Fibroblast of the aortic adventitia (primary cell): Measurements from ENCODE around the gene SAPCD2. TPM values are rescaled to one million over a fixed set of nuclear protein-coding genes. Genes with fewer than 3 reads are reported as not detected.

Source experiments
- DNase-seq: peaks from one replicate; pipeline ENCODE4 v3.0.0-alpha.2; 2010; ENCODE audit warnings: low read depth
- H3K4me3 ChIP-seq: 2 replicates; pipeline ENCODE4 v1.5.1; 2011; ENCODE audit warnings: low read depth, mild to moderate bottlenecking, control low read depth, low read length, moderate library complexity
- CTCF ChIP-seq: IDR thresholded peaks from 2 replicates; pipeline ENCODE4 v1.5.1; 2011; ENCODE audit warnings: mild to moderate bottlenecking, low read length, control low read depth, inconsistent platforms; ENCODE audit not compliant: insufficient read depth
- small RNA-seq: library from RNA; depleted of rRNA; stranded (forward); fragments of <200 nt; gene quantifications from one replicate; pipeline ENCODE3, GENCODE V24; 2012
- total RNA-seq: library from RNA; depleted of rRNA; stranded (reverse); fragments of >200 nt; gene quantifications from 2 replicates; pipeline ENCODE4 v1.2.3, GENCODE V29; 2012; ENCODE audit warnings: low replicate concordance

SAPCD2 gene
- total RNA-seq, 1 donor = 1.5 TPM

- TF ChIP-seq CTCF = no peak
- no peak for DNase-seq
- no peak overlapping the region for H3K4me3 ChIP-seq
These were observed 55.4 kb downstream of the SAPCD2 start for GRCh38 chr9:137014776-137015539.

- no peak overlapping the region for H3K4me3 ChIP-seq
- no peak for TF ChIP-seq CTCF
- DNase-seq = no peak
These were observed 56.2 kb downstream of the SAPCD2 start for GRCh38 chr9:137014166-137014565.

- TF ChIP-seq CTCF = no peak
- no peak overlapping the region for H3K4me3 ChIP-seq
- no peak for DNase-seq
These were observed 56.8 kb downstream of the SAPCD2 start for GRCh38 chr9:137013571-137013940.

GRCh38 chr9:137012694-137013570, 57.4 kb downstream of the SAPCD2 start:
- H3K4me3 ChIP-seq = no peak overlapping the region
- TF ChIP-seq CTCF = no peak
- DNase-seq = no peak

Small RNA genes within 50 kb of the gene (small RNA-seq; reads per million reads assigned to genes)
- gene RF00153 = not detected

Other genes with a start within 250 kb of the SAPCD2 start
- gene AJM1, start 228.1 kb downstream of the SAPCD2 start, total RNA-seq = 1.1 and 1.3 TPM in 2 replicates
- gene PHPT1, start 221.1 kb downstream of the SAPCD2 start, total RNA-seq = 28.7 and 83.2 TPM in 2 replicates
- gene MAMDC4, start 218.2 kb downstream of the SAPCD2 start, total RNA-seq = 0.81 TPM in 1 of 2 replicates, not detected in the other
- 83.0 and 248 TPM in 2 replicates for gene EDF1, start 204.2 kb downstream of the SAPCD2 start, total RNA-seq
- gene TRAF2, start 184.0 kb downstream of the SAPCD2 start, total RNA-seq = 5.6 and 7.9 TPM in 2 replicates
- gene FBXW5, start 125.8 kb downstream of the SAPCD2 start, total RNA-seq = 52.6 and 139 TPM in 2 replicates
- 0.36 TPM in 1 of 2 replicates, not detected in the other for gene C8G, start 125.3 kb downstream of the SAPCD2 start, total RNA-seq
- not detected in 2 replicates for gene LCN12, start 118.3 kb downstream of the SAPCD2 start, total RNA-seq
- 27.6 and 32.8 TPM in 2 replicates for gene PTGDS, start 93.1 kb downstream of the SAPCD2 start, total RNA-seq
- gene LCNL1, start 87.6 kb downstream of the SAPCD2 start, total RNA-seq = 0.54 and 15.3 TPM in 2 replicates
- 7.1 and 18.3 TPM in 2 replicates for gene PAXX, start 78.1 kb downstream of the SAPCD2 start, total RNA-seq
- 4.3 and 5.2 TPM in 2 replicates for gene CLIC3, start 74.0 kb downstream of the SAPCD2 start, total RNA-seq
- 21.0 and 25.0 TPM in 2 replicates for gene ABCA2, start 42.3 kb downstream of the SAPCD2 start, total RNA-seq
- gene FUT7, start 38.5 kb downstream of the SAPCD2 start, total RNA-seq = not detected in 2 replicates
- 23.8 and 31.6 TPM in 2 replicates for gene NPDC1, start 24.4 kb downstream of the SAPCD2 start, total RNA-seq
- 0.09 TPM in 1 of 2 replicates, not detected in the other for gene ENTPD2, start 16.5 kb downstream of the SAPCD2 start, total RNA-seq
- 12.7 and 17.7 TPM in 2 replicates for gene UAP1L1, start 7.0 kb upstream of the SAPCD2 start, total RNA-seq
- 50.8 and 103 TPM in 2 replicates for gene MAN1B1, start 16.4 kb upstream of the SAPCD2 start, total RNA-seq
- gene DPP7, start 44.2 kb upstream of the SAPCD2 start, total RNA-seq = 69.5 and 72.3 TPM in 2 replicates
- gene GRIN1, start 68.6 kb upstream of the SAPCD2 start, total RNA-seq = not detected in 2 replicates
- gene LRRC26, start 99.5 kb upstream of the SAPCD2 start, total RNA-seq = not detected in 2 replicates
- not detected in 2 replicates for gene TMEM210, start 101.5 kb upstream of the SAPCD2 start, total RNA-seq
- gene ANAPC2, start 118.0 kb upstream of the SAPCD2 start, total RNA-seq = 25.7 and 28.0 TPM in 2 replicates
- gene SSNA1, start 118.1 kb upstream of the SAPCD2 start, total RNA-seq = 43.5 and 51.5 TPM in 2 replicates
- gene TPRN, start 130.2 kb upstream of the SAPCD2 start, total RNA-seq = 8.0 and 10.5 TPM in 2 replicates
- gene TMEM203, start 135.1 kb upstream of the SAPCD2 start, total RNA-seq = 32.3 and 34.7 TPM in 2 replicates
- gene NDOR1, start 135.1 kb upstream of the SAPCD2 start, total RNA-seq = 8.5 and 8.6 TPM in 2 replicates
- 0.45 TPM in 1 of 2 replicates, not detected in the other for gene RNF208, start 151.7 kb upstream of the SAPCD2 start, total RNA-seq
- gene CYSRT1, start 154.6 kb upstream of the SAPCD2 start, total RNA-seq = 0.36 and 0.49 TPM in 2 replicates
- gene RNF224, start 156.9 kb upstream of the SAPCD2 start, total RNA-seq = 0.09 TPM in 1 of 2 replicates, not detected in the other
- not detected in 2 replicates for gene SLC34A3, start 160.3 kb upstream of the SAPCD2 start, total RNA-seq
- gene TUBB4B, start 170.7 kb upstream of the SAPCD2 start, total RNA-seq = 21.8 and 195 TPM in 2 replicates
- not detected in 2 replicates for gene STPG3, start 180.7 kb upstream of the SAPCD2 start, total RNA-seq
- gene NELFB, start 184.8 kb upstream of the SAPCD2 start, total RNA-seq = 27.1 and 43.7 TPM in 2 replicates
- 12.6 and 31.3 TPM in 2 replicates for gene TOR4A, start 207.2 kb upstream of the SAPCD2 start, total RNA-seq
- 0.09 TPM in 1 of 2 replicates, not detected in the other for gene NRARP, start 231.7 kb upstream of the SAPCD2 start, total RNA-seq